ENCODE measurements around the gene LRMDA. TPM values are rescaled to one million over a fixed set of nuclear protein-coding genes. Genes with fewer than 3 reads are reported as not detected.

Gene LRMDA
- total and polyA plus RNA-seq, 2 of the 8 experiments (the other 6 are each of a cell fraction or from before 2014, with no cell fraction given), result 0.86 to 2.8 TPM

DNA sequence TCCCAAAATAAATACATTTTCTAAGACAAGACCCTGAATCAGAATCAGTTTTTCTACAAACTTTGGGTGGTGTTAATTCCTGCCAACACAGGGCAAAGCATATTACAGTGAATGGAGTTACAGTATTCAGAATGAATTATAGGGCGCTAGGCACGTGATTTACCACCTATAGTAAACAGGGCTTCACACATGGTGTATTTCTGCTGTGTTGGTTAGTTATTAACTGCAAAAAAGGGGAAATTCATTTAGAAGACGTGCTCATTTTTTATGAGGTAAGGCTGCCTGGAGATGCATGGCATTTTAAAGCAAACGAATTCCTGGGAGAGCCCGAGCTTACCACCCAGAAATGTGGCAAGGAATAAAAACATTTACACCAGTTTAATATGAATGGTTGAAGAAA is 393.8 kb downstream of the LRMDA start (continued):
- TF ChIP-seq BRCA1 (IDR thresholded peaks at IDR 0.05; ENCODE audit: low read depth, low read length), result no peak
- no peak for TF ChIP-seq SIN3A (conservative IDR thresholded peaks at IDR 0.05 in 1 of 2, IDR thresholded peaks at IDR 0.05 in 1 of 2; ENCODE audit: low read depth in 1 of 2, low read length in 2 of 2)
- no peak for TF ChIP-seq ATF3 (IDR thresholded peaks at IDR 0.05; ENCODE audit: insufficient read depth, low read depth, low read length)
